DOHH2 (cell line): ENCODE results near the gene SMIM5.

ENCODE experiments used
- CTCF ChIP-seq: fragments of 200-600 bp; sonication (generic); IDR thresholded peaks from one replicate; pipeline ENCODE4 v1.5.1; 2014; ENCODE audit warnings: antibody characterized with exemption, mild to moderate bottlenecking, low read depth, low read length; ENCODE audit not compliant: poor library complexity, severe bottlenecking
- EZH2phosphoT487 ChIP-seq: fragments of 200-600 bp; sonication (generic); IDR thresholded peaks from 2 replicates; pipeline ENCODE4 v1.6.1; 2017; ENCODE audit warnings: borderline replicate concordance, mild to moderate bottlenecking, antibody characterized with exemption, low read length, moderate library complexity, mixed read lengths

- TF ChIP-seq CTCF: no peak
- no peak for TF ChIP-seq EZH2phosphoT487
Measured at GRCh38 chr17:75667825-75668224, 34.6 kb downstream of the SMIM5 start.
